ENCODE measurements around the gene HNRNPA1. TPM values are rescaled to one million over a fixed set of nuclear protein-coding genes. Genes with fewer than 3 reads are reported as not detected.
"Not testable (repeated sequence)": the region's sequence is repeated elsewhere in the genome, so short reads cannot be mapped to it uniquely, and the experiment has no call there.

Gene HNRNPA1
- total RNA-seq, 2 experiments from 2014 or later = 713 to 2,128 TPM

DNA sequence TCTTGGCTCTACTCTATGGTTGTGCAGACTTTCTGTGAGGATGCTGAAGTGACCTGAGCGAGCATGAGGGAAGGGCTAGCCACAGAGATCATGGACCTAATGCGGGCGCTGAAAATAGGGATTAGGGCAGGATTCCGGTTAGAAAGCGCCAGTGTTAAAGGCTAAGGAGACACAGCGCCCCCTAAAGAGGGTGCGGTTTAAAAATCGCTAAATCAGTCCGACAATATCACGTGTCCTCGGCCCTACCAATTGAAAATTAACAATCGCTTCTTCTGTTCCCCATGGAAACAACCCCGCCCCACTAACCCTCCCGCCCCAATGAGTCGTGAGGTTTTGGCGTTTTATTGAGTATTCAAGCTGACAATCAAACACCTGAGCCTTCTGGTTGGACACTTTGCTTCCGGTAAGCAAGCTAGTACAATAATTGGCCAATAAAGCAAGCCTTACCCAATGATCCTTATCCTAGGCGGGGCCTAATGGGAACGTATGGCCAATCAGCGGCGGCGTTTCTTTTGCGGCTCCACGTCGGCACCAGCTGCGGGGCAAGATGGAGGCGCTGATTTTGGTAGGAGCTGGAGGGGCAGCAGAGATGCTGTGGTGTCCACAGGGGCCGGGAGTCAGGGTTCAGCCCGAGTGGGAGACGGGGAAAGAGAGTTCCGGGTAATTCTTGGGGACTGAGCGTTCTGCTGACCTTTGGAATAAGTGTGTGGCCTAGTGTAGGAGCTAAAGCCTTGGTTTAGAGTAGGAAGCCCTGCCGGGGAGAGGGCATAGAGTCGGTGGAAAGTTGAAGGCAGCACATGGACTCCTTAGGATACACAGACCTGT lies 44.3 kb downstream of the HNRNPA1 start, which contains the start of gene COPZ1:
TSS of gene COPZ1 (plus strand) at position 515 of the 825 bp plus-strand sequence. CDS start at position 548, 33 bp downstream.
- TF ChIP-seq, protein P1, sequence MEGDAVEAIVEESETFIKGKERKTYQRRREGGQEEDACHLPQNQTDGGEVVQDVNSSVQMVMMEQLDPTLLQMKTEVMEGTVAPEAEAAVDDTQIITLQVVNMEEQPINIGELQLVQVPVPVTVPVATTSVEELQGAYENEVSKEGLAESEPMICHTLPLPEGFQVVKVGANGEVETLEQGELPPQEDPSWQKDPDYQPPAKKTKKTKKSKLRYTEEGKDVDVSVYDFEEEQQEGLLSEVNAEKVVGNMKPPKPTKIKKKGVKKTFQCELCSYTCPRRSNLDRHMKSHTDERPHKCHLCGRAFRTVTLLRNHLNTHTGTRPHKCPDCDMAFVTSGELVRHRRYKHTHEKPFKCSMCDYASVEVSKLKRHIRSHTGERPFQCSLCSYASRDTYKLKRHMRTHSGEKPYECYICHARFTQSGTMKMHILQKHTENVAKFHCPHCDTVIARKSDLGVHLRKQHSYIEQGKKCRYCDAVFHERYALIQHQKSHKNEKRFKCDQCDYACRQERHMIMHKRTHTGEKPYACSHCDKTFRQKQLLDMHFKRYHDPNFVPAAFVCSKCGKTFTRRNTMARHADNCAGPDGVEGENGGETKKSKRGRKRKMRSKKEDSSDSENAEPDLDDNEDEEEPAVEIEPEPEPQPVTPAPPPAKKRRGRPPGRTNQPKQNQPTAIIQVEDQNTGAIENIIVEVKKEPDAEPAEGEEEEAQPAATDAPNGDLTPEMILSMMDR (conservative IDR thresholded peaks at IDR 0.05; ENCODE audit: low read length) = peak; percentile 94
- no peak for TF ChIP-seq EZH2phosphoT487 (IDR thresholded peaks at IDR 0.05; ENCODE audit: borderline replicate concordance, low read depth, low read length)
- Histone ChIP-seq H3K27ac (ENCODE audit: low read depth, low read length, poor library complexity, severe bottlenecking) (peak within 1 kb of the TSS; percentile 1), H2AFZ (ENCODE audit: low read length) (peak within 1 kb of the TSS; percentile 98), H3K4me2 (ENCODE audit: low read length) (peak within 1 kb of the TSS; percentile 69), H4K20me1 (ENCODE audit: insufficient read depth, low read length) (no peaks in the 10 kb centered on the region), H3K79me2 (ENCODE audit: insufficient read depth, low read depth, low read length) (peaks cover 14% of the 10 kb centered on the region), H3K4me3 (ENCODE audit: low read depth, low read length, poor library complexity, severe bottlenecking) (peak within 1 kb of the TSS; percentile 72), H3K36me3 (ENCODE audit: insufficient read depth, low read length) (no peaks in the 10 kb centered on the region), H3K9me3 (ENCODE audit: low read length) (no peaks in the 10 kb centered on the region), H3K9me2 (ENCODE audit: insufficient read depth, low read length) (no peaks in the 10 kb centered on the region), H3K4me1 (ENCODE audit: insufficient read depth, low read length, poor library complexity, severe bottlenecking) (peaks cover 5% of the 10 kb centered on the region)
- peak; percentile 99 for DNase-seq (ENCODE audit: low spot score)
- intact Hi-C loops (cut with micrococcal nuclease; ENCODE audit: unreplicated experiment) = loop anchor here (1.0 to 2.0 kb wide), 3 partner anchors 30 to 45 kb away; partner anchors contain the start of genes CBX5 and HNRNPA1
- ChIA-PET POLR2A (interaction anchor here (0.5 to 2.2 kb wide), 11 partner anchors 8 to 270 kb away, joined by 3 to 15 read pairs (median 4); partner anchors contain the start of gene HNRNPA1), CTCF (ENCODE audit: unreplicated experiment) (interaction anchor here (0.6 to 1.9 kb wide), 14 partner anchors 13 to 699 kb away, joined by 3 to 6 read pairs (median 4); partner anchors contain the start of genes CBX5 and ZNF385A)
- BruUV-seq (replicated peaks) = no TSS peak

DNA sequence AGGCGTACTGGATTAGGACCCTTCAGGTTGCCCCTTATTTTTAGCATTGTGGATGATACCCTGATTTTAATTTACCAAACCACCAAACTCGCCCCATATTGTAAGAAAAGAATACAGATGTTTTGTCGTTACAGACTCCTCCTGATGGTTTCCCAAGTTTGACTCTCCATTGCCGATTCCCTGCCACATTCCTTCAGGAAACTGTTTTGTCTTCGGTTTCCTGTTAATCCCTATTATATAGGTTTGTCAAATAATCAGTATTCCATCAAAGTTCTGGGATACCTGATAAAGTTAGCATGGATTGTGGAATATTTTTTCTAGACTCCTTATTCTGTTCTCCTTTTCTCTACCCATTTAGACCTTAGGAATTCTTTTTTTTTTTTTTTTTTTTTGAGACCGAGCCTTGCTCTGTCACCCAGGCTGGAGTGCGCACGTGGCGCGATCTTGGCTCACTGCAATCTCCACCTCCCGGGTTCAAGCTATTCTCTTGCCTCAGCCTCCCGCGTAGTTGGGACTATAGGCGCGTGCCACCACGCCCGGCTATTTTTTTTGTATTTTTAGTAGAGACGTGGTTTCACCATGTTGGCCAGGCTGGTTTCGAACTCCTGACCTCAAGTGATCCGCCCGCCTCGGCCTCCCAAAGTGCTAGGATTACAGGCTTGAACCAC lies 45.0 kb downstream of the HNRNPA1 start:
- Histone ChIP-seq H3K4me2 (ENCODE audit: low read length) (peak overlapping the region; percentile 69), H3K79me2 (ENCODE audit: insufficient read depth, low read depth, low read length) (peaks cover 14% of the 10 kb centered on the region), H3K4me3 (ENCODE audit: low read depth, low read length, poor library complexity, severe bottlenecking) (peak overlapping the region; percentile 72), H3K27ac (ENCODE audit: low read depth, low read length, poor library complexity, severe bottlenecking) (peak overlapping the region; percentile 1), H2AFZ (ENCODE audit: low read length) (peak overlapping the region; percentile 32; the same call in 1 of the 2 replicates)
- H3K4me1 ChIP-seq (ENCODE audit: insufficient read depth, low read length, poor library complexity, severe bottlenecking); DNase-seq (ENCODE audit: low spot score); H4K20me1 ChIP-seq (ENCODE audit: insufficient read depth, low read length); H3K9me2 ChIP-seq (ENCODE audit: insufficient read depth, low read length); H3K36me3 ChIP-seq (ENCODE audit: insufficient read depth, low read length); H3K9me3 ChIP-seq (ENCODE audit: low read length): not testable (repeated sequence)
- ChIA-PET CTCF (ENCODE audit: unreplicated experiment) (interaction anchor here (0.6 to 1.9 kb wide), 13 partner anchors 12 to 700 kb away, joined by 3 to 6 read pairs (median 4); partner anchors contain the start of gene CBX5), POLR2A (interaction anchor here (0.6 to 2.2 kb wide), 7 partner anchors 7 to 171 kb away, joined by 3 to 15 read pairs (median 5); partner anchors contain the start of gene HNRNPA1)
- intact Hi-C loops (cut with micrococcal nuclease; ENCODE audit: unreplicated experiment) = loop anchor here (1.0 to 2.0 kb wide), 2 partner anchors 31 to 34 kb away; no protein-coding TSS in a partner anchor
- BruUV-seq (replicated peaks) = TSS peak; percentile 90

DNA sequence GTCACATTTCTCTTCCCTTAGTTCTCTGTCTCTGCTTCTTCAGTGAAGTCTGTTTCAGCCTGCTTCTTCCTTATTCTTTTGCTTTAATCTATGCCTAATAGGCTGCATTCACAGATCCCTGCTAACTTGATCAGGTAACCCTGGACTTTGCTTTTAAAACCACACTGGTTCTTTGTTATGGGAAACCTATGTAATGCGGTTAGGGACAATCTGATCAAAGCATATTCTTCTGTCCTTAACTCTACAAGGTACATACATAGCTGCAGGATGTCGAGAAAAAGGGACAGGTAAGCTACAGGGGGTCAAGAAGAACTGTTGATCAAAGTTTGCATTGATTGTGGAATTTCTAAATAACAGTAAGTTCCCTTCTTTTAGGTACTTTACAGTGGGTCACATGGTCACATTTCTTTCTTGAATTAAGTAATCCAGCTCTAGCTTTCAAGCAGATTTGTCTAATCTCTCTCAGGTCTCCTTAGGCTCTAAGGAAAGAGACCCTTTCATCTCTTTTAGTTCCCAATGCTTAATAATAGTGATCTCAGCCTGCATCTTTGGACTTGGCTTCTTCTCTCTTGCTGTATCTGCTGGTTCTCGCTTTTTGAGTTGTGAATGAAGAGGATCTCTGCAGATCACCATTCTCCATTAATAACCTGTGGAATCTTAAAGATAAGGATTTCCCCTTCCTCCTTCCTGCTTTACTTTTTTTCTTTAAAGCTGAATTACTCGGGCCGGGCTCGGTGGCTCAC lies 48.2 kb downstream of the HNRNPA1 start:
- POLR2A ChIA-PET = no interaction called here
- BruUV-seq (replicated peaks) = no TSS peak
- CTCF ChIA-PET (ENCODE audit: unreplicated experiment) = no interaction called here
- Histone ChIP-seq H4K20me1 (ENCODE audit: insufficient read depth, low read length) (no peaks in the 10 kb centered on the region), H2AFZ (ENCODE audit: low read length) (no peak overlapping the region), H3K36me3 (ENCODE audit: insufficient read depth, low read length) (peaks cover 4% of the 10 kb centered on the region; the same call in 1 of the 2 replicates), H3K9me3 (ENCODE audit: low read length) (no peaks in the 10 kb centered on the region), H3K79me2 (ENCODE audit: insufficient read depth, low read depth, low read length) (peaks cover 18% of the 10 kb centered on the region), H3K4me1 (ENCODE audit: insufficient read depth, low read length, poor library complexity, severe bottlenecking) (peaks cover 14% of the 10 kb centered on the region), H3K4me2 (ENCODE audit: low read length) (no peak overlapping the region), H3K4me3 (ENCODE audit: low read depth, low read length, poor library complexity, severe bottlenecking) (no peak overlapping the region), H3K9me2 (ENCODE audit: insufficient read depth, low read length) (no peaks in the 10 kb centered on the region), H3K27ac (ENCODE audit: low read depth, low read length, poor library complexity, severe bottlenecking) (no peak overlapping the region)
- TF ChIP-seq EZH2phosphoT487 (IDR thresholded peaks at IDR 0.05; ENCODE audit: borderline replicate concordance, low read depth, low read length) = no peak
- TF ChIP-seq, protein P1 (conservative IDR thresholded peaks at IDR 0.05; ENCODE audit: low read length) = no peak
- no peak for DNase-seq (ENCODE audit: low spot score)
- intact Hi-C loops (cut with micrococcal nuclease; ENCODE audit: unreplicated experiment) = no loop called here

Data from OCI-LY7 (cell line).